Liver (tissue), 3 donors: ENCODE data around the gene CHIC2.
"Not testable (repeated sequence)": the region's sequence is repeated elsewhere in the genome, so short reads cannot be mapped to it uniquely, and the experiment has no call there.

Experiments
- ATF3 ChIP-seq: IDR thresholded peaks from 2 replicates; pipeline ENCODE4 v1.6.1; 2016; ENCODE audit warnings: antibody characterized with exemption
- EGR1 ChIP-seq, 2 donors: IDR thresholded peaks; 2 replicates each; pipeline ENCODE4 v1.6.1; 2016 to 2018; ENCODE audit warnings: antibody characterized with exemption in 2 of 2, low read depth in 2 of 2
- FOXA1 ChIP-seq: IDR thresholded peaks from 2 replicates; pipeline ENCODE4 v1.6.1; 2016; ENCODE audit warnings: antibody characterized with exemption
- FOXA2 ChIP-seq: IDR thresholded peaks from 2 replicates; pipeline ENCODE4 v1.6.1; 2016; ENCODE audit warnings: antibody characterized with exemption
- GABPA ChIP-seq, 2 donors: IDR thresholded peaks in 1 of 2; conservative IDR thresholded peaks in 1 of 2; 2 replicates each; pipeline ENCODE4 v1.6.1; 2016; ENCODE audit warnings: antibody characterized with exemption in 2 of 2, mild to moderate bottlenecking in 1 of 2, moderate library complexity in 1 of 2
- RAD21 ChIP-seq, 2 donors: IDR thresholded peaks; 2 replicates each; pipeline ENCODE4 v1.6.1; 2016; ENCODE audit warnings: antibody characterized with exemption in 2 of 2, mild to moderate bottlenecking in 2 of 2
- REST ChIP-seq: IDR thresholded peaks from 2 replicates; pipeline ENCODE4 v1.6.1; 2016; ENCODE audit warnings: antibody characterized with exemption, mild to moderate bottlenecking
- RXRA ChIP-seq, 2 donors: IDR thresholded peaks; 2 replicates each; pipeline ENCODE4 v1.6.1; 2017 to 2018; ENCODE audit warnings: antibody characterized with exemption in 2 of 2, mild to moderate bottlenecking in 1 of 2
- SP1 ChIP-seq: IDR thresholded peaks from 2 replicates; pipeline ENCODE4 v1.6.1; 2018; ENCODE audit warnings: antibody characterized with exemption, mild to moderate bottlenecking
- TAF1 ChIP-seq: conservative IDR thresholded peaks from 2 replicates; pipeline ENCODE4 v1.6.1; 2016; ENCODE audit warnings: antibody characterized with exemption, mild to moderate bottlenecking
- YY1 ChIP-seq: IDR thresholded peaks from 2 replicates; pipeline ENCODE4 v1.6.1; 2016; ENCODE audit warnings: antibody characterized with exemption, mild to moderate bottlenecking
- TF ChIP-seq, protein P1 (sequence below): fragments of 150-350 bp; IDR thresholded peaks from 2 replicates; pipeline ENCODE4 v1.5.1; 2017; ENCODE audit warnings: improper control_type of control experiment, low read depth, low read length; ENCODE audit not compliant: missing input control
- TF ChIP-seq, protein P2 (sequence below): IDR thresholded peaks from 2 replicates; pipeline ENCODE4 v1.6.1; 2016; ENCODE audit warnings: antibody characterized with exemption
- TF ChIP-seq, protein P3 (sequence below): IDR thresholded peaks from 2 replicates; pipeline ENCODE4 v1.6.1; 2016; ENCODE audit warnings: antibody characterized with exemption
- donor health status: healthy.
- donor health status: healthy.

GRCh38 chr4:54043630-54044029, 20.8 kb downstream of the CHIC2 start:
- TF ChIP-seq, protein P1, sequence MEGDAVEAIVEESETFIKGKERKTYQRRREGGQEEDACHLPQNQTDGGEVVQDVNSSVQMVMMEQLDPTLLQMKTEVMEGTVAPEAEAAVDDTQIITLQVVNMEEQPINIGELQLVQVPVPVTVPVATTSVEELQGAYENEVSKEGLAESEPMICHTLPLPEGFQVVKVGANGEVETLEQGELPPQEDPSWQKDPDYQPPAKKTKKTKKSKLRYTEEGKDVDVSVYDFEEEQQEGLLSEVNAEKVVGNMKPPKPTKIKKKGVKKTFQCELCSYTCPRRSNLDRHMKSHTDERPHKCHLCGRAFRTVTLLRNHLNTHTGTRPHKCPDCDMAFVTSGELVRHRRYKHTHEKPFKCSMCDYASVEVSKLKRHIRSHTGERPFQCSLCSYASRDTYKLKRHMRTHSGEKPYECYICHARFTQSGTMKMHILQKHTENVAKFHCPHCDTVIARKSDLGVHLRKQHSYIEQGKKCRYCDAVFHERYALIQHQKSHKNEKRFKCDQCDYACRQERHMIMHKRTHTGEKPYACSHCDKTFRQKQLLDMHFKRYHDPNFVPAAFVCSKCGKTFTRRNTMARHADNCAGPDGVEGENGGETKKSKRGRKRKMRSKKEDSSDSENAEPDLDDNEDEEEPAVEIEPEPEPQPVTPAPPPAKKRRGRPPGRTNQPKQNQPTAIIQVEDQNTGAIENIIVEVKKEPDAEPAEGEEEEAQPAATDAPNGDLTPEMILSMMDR: not testable (repeated sequence)
- TF ChIP-seq, protein P2, sequence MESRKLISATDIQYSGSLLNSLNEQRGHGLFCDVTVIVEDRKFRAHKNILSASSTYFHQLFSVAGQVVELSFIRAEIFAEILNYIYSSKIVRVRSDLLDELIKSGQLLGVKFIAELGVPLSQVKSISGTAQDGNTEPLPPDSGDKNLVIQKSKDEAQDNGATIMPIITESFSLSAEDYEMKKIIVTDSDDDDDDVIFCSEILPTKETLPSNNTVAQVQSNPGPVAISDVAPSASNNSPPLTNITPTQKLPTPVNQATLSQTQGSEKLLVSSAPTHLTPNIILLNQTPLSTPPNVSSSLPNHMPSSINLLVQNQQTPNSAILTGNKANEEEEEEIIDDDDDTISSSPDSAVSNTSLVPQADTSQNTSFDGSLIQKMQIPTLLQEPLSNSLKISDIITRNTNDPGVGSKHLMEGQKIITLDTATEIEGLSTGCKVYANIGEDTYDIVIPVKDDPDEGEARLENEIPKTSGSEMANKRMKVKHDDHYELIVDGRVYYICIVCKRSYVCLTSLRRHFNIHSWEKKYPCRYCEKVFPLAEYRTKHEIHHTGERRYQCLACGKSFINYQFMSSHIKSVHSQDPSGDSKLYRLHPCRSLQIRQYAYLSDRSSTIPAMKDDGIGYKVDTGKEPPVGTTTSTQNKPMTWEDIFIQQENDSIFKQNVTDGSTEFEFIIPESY: not testable (repeated sequence)
- not testable (repeated sequence) for TF ChIP-seq REST; SP1; TAF1; YY1; RAD21 (IDR thresholded peaks at IDR 0.05); GABPA (IDR thresholded peaks at IDR 0.05 in 1 of 2, conservative IDR thresholded peaks at IDR 0.05 in 1 of 2); FOXA2; EGR1 (IDR thresholded peaks at IDR 0.05; ENCODE audit: low read depth in 2 of 2); ATF3; RXRA (IDR thresholded peaks at IDR 0.05); FOXA1
- TF ChIP-seq, protein P3, sequence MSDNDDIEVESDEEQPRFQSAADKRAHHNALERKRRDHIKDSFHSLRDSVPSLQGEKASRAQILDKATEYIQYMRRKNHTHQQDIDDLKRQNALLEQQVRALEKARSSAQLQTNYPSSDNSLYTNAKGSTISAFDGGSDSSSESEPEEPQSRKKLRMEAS: not testable (repeated sequence)
